SK-N-SH treated with all-trans-retinoic acid at 6 μM for 48 hours (cell line): ENCODE data around the gene IL10RA.

ENCODE experiments used
- ATAC-seq: fragments of 200-7000 bp; cut with Tn5 transposase; 3 replicates; pipeline ENCODE4 v1.9.1; 2020; ENCODE audit warnings: mild to moderate bottlenecking, moderate library complexity
- ARNTL ChIP-seq: fragments of 450-650 bp; formaldehyde crosslinking; IDR thresholded peaks from 2 replicates; pipeline ENCODE4 v1.5.0; 2020; ENCODE audit warnings: low read depth, mild to moderate bottlenecking, moderate library complexity, borderline replicate concordance
- CSDC2 ChIP-seq: fragments of 250-450 bp; sonication (Bioruptor Pico); IDR thresholded peaks from 2 replicates; pipeline ENCODE4 v1.5.0; 2020; ENCODE audit warnings: mild to moderate bottlenecking, moderate library complexity
- CSRNP3 ChIP-seq: fragments of 250-450 bp; sonication (Bioruptor Pico); IDR thresholded peaks from 2 replicates; pipeline ENCODE4 v1.5.1; 2021; ENCODE audit warnings: mild to moderate bottlenecking, moderate library complexity
- ESRRG ChIP-seq: fragments of 250-450 bp; sonication (Bioruptor Pico); IDR thresholded peaks from 2 replicates; pipeline ENCODE4 v1.6.1; 2021; ENCODE audit warnings: mild to moderate bottlenecking
- OSR1 ChIP-seq: fragments of 250-450 bp; sonication (Bioruptor Pico); IDR thresholded peaks from 2 replicates; pipeline ENCODE4 v1.8.0; 2022; ENCODE audit warnings: moderate library complexity, mild to moderate bottlenecking, inconsistent platforms
- PATZ1 ChIP-seq: fragments of 250-450 bp; sonication (Bioruptor Pico); IDR thresholded peaks from 2 replicates; pipeline ENCODE4 v1.8.0; 2020; ENCODE audit warnings: mild to moderate bottlenecking, moderate library complexity, borderline replicate concordance
- POU6F1 ChIP-seq: fragments of 250-450 bp; sonication (Bioruptor Pico); IDR thresholded peaks from 2 replicates; pipeline ENCODE4 v1.8.0; 2021; ENCODE audit warnings: low read depth, mild to moderate bottlenecking, moderate library complexity, borderline replicate concordance
- PPARA ChIP-seq: fragments of 250-450 bp; sonication (Bioruptor Pico); IDR thresholded peaks from 2 replicates; pipeline ENCODE4 v1.5.0; 2020; ENCODE audit warnings: mild to moderate bottlenecking, borderline replicate concordance
- SNAI2 ChIP-seq: fragments of 250-450 bp; sonication (Bioruptor Pico); IDR thresholded peaks from 2 replicates; pipeline ENCODE4 v1.5.0; 2020; ENCODE audit warnings: mild to moderate bottlenecking, moderate library complexity
- TCF4 ChIP-seq: fragments of 250-450 bp; sonication (Bioruptor Pico); IDR thresholded peaks from 2 replicates; pipeline ENCODE4 v1.8.0; 2021; ENCODE audit warnings: mild to moderate bottlenecking, moderate library complexity, borderline replicate concordance
- TSHZ2 ChIP-seq: fragments of 250-450 bp; sonication (Bioruptor Pico); IDR thresholded peaks from 2 replicates; pipeline ENCODE4 v1.5.0; 2020; ENCODE audit warnings: mild to moderate bottlenecking, moderate library complexity
- ZNF70 ChIP-seq: fragments of 450-650 bp; formaldehyde crosslinking; IDR thresholded peaks from 2 replicates; pipeline ENCODE4 v1.5.0; 2020; ENCODE audit warnings: mild to moderate bottlenecking, moderate library complexity
- ZNF8 ChIP-seq: fragments of 450-650 bp; formaldehyde crosslinking; IDR thresholded peaks from 2 replicates; pipeline ENCODE4 v1.5.0; 2020; ENCODE audit warnings: mild to moderate bottlenecking, moderate library complexity

Gene IL10RA

GRCh38 chr11:117941976-117942654, 44.1 kb upstream of the IL10RA start (continued):
- TF ChIP-seq SNAI2 (CRISPR knock-in tag) (no peak), TSHZ2 (CRISPR knock-in tag) (no peak)
- TF ChIP-seq, all 23 proteins: peak for 0

- ATAC-seq, result no peak
- TF ChIP-seq TSHZ2 (CRISPR knock-in tag), result no peak
- no peak for TF ChIP-seq POU6F1
- no peak for TF ChIP-seq ARNTL (CRISPR knock-in tag)
- no peak for TF ChIP-seq PATZ1 (CRISPR knock-in tag)
- TF ChIP-seq TCF4 (CRISPR knock-in tag), result no peak
- TF ChIP-seq ZNF70 (CRISPR knock-in tag), result no peak
- no peak for TF ChIP-seq CSDC2 (CRISPR knock-in tag)
- TF ChIP-seq ZNF8, result no peak
These were observed 41.6 kb upstream of the IL10RA start for GRCh38 chr11:117944554-117944953.

- ATAC-seq, result no peak
- TF ChIP-seq PPARA (CRISPR knock-in tag) (no peak), ESRRG (CRISPR knock-in tag) (no peak), POU6F1 (no peak)
These were observed 41.0 kb upstream of the IL10RA start for GRCh38 chr11:117945047-117945810.

GRCh38 chr11:117946156-117946841, 39.9 kb upstream of the IL10RA start:
- TF ChIP-seq CSRNP3 (CRISPR knock-in tag) (no peak), ZNF70 (CRISPR knock-in tag) (no peak), ARNTL (CRISPR knock-in tag) (no peak), ESRRG (CRISPR knock-in tag) (no peak), TSHZ2 (CRISPR knock-in tag) (no peak), OSR1 (no peak)
- no peak for ATAC-seq
